CD4-positive, alpha-beta T cell treated with Interferon alpha-2 for 1 hour (primary cell): ENCODE data around the gene ARHGAP24.
A peak's percentile ranks its signal among the peaks of the same experiment; 100 is the strongest.

Experiments
- DNase-seq, 2 donors: peaks; one replicate each; pipeline ENCODE4 v3.0.0-alpha.2; 2020 to 2022

The ARHGAP24 gene

GRCh38 chr4:85708468-85708867 lies 233.5 kb downstream of the ARHGAP24 start:
- DNase-seq, result no peak

- no peak for DNase-seq
Observed at GRCh38 chr4:85713005-85713404, 238.1 kb downstream of the ARHGAP24 start.

- DNase-seq, result no peak
Observed at GRCh38 chr4:85715991-85716737, 241.2 kb downstream of the ARHGAP24 start.

GRCh38 chr4:85717351-85717750 lies 242.4 kb downstream of the ARHGAP24 start:
- no peak for DNase-seq

GRCh38 chr4:85717847-85718246 lies 242.9 kb downstream of the ARHGAP24 start:
- no peak for DNase-seq

GRCh38 chr4:85720735-85721134 lies 245.8 kb downstream of the ARHGAP24 start:
- DNase-seq, result no peak

- DNase-seq, result no peak
Observed at GRCh38 chr4:85722401-85722800, 247.5 kb downstream of the ARHGAP24 start.

- DNase-seq, result no peak
Observed at GRCh38 chr4:85722807-85723206, 247.9 kb downstream of the ARHGAP24 start.

GRCh38 chr4:85724791-85725563 lies 250.0 kb downstream of the ARHGAP24 start:
- DNase-seq, result no peak

- peak in 1 of 2 donors; percentile 33 for DNase-seq
Observed at GRCh38 chr4:85725721-85726170, 250.8 kb downstream of the ARHGAP24 start.

GRCh38 chr4:85726555-85726954 lies 251.6 kb downstream of the ARHGAP24 start:
- DNase-seq, result no peak

GRCh38 chr4:85728464-85728863 lies 253.5 kb downstream of the ARHGAP24 start:
- DNase-seq, result no peak

GRCh38 chr4:85732124-85732523 lies 257.2 kb downstream of the ARHGAP24 start:
- no peak for DNase-seq

- DNase-seq, result no peak
Observed at GRCh38 chr4:85733798-85734197, 258.8 kb downstream of the ARHGAP24 start.

GRCh38 chr4:85734424-85734831 lies 259.5 kb downstream of the ARHGAP24 start:
- no peak for DNase-seq

- DNase-seq, result no peak
Observed at GRCh38 chr4:85736571-85736970, 261.6 kb downstream of the ARHGAP24 start.

- DNase-seq, result no peak
Observed at GRCh38 chr4:85737254-85737653, 262.3 kb downstream of the ARHGAP24 start.

GRCh38 chr4:85738721-85739120 lies 263.8 kb downstream of the ARHGAP24 start:
- no peak for DNase-seq

- DNase-seq, result no peak
Observed at GRCh38 chr4:85740431-85740861, 265.5 kb downstream of the ARHGAP24 start.

GRCh38 chr4:85741381-85741780 lies 266.4 kb downstream of the ARHGAP24 start:
- no peak for DNase-seq

GRCh38 chr4:85741921-85742591 lies 267.1 kb downstream of the ARHGAP24 start:
- DNase-seq, result no peak

- no peak for DNase-seq
Observed at GRCh38 chr4:85744950-85745349, 270.0 kb downstream of the ARHGAP24 start.

GRCh38 chr4:85745939-85746338 lies 271.0 kb downstream of the ARHGAP24 start:
- DNase-seq, result no peak
